CD4-positive, CD25-positive, alpha-beta regulatory T cell (primary cell): ENCODE data around the gene NEK5. TPM values are rescaled to one million over a fixed set of nuclear protein-coding genes. Genes with fewer than 3 reads are reported as not detected.
A peak's percentile ranks its signal among the peaks of the same experiment; 100 is the strongest.
"Not testable (repeated sequence)": the region's sequence is repeated elsewhere in the genome, so short reads cannot be mapped to it uniquely, and the experiment has no call there.

Experiments used
- ATAC-seq, 2 donors: fragments of 150-1000 bp; cut with Tn5 transposase; one replicate each; pipeline ENCODE4 v1.10.0; 2021; ENCODE audit warnings: low read depth in 2 of 2, moderate number of reproducible peaks in 2 of 2, moderate library complexity in 1 of 2
- DNase-seq, 3 donors: peaks; one replicate each; pipeline versions ENCODE4 v3.0.0 to v3.0.0-alpha.2; 2012 to 2022; ENCODE audit warnings: mixed read lengths in 1 of 3
- H3K27ac ChIP-seq: one replicate; pipeline ENCODE4 v1.7.0; 2013; ENCODE audit warnings: mild to moderate bottlenecking, low read length; ENCODE audit not compliant: insufficient read depth, poor library complexity, severe bottlenecking
- H3K27me3 ChIP-seq: one replicate; pipeline ENCODE4 v1.7.0; 2013; ENCODE audit warnings: low read length; ENCODE audit not compliant: control insufficient read depth, insufficient read depth
- H3K36me3 ChIP-seq: one replicate; pipeline ENCODE4 v1.7.0; 2013; ENCODE audit warnings: mild to moderate bottlenecking, low read length, moderate library complexity; ENCODE audit not compliant: control insufficient read depth, insufficient read depth
- H3K4me1 ChIP-seq: 2 replicates; pipeline ENCODE4 v1.7.0; 2013; ENCODE audit warnings: mild to moderate bottlenecking, low read length; ENCODE audit not compliant: insufficient read depth, control insufficient read depth, poor library complexity, severe bottlenecking
- H3K4me3 ChIP-seq: one replicate; pipeline ENCODE4 v1.7.0; 2013; ENCODE audit warnings: low read depth, mild to moderate bottlenecking, low read length, moderate library complexity
- H3K9me3 ChIP-seq, 2 experiments: 1 replicate in 1 of 2; 2 replicates in 1 of 2; pipeline ENCODE4 v1.7.0; 2013; ENCODE audit warnings: low read length in 2 of 2, mild to moderate bottlenecking in 1 of 2, moderate library complexity in 1 of 2; ENCODE audit not compliant: control insufficient read depth in 2 of 2
- H3K27ac Mint-ChIP-seq, 3 donors: one replicate each; pipeline ENCODE4 v1.8.0; 2020 to 2022; ENCODE audit warnings: mild to moderate bottlenecking in 3 of 3, mixed read lengths in 3 of 3, moderate library complexity in 2 of 3
- H3K27me3 Mint-ChIP-seq: one replicate; pipeline ENCODE4 v1.8.0; 2022; ENCODE audit warnings: mild to moderate bottlenecking, mixed read lengths
- H3K36me3 Mint-ChIP-seq: one replicate; pipeline ENCODE4 v1.8.0; 2020; ENCODE audit warnings: mixed read lengths
- H3K4me1 Mint-ChIP-seq, 4 donors: one replicate each; pipeline ENCODE4 v1.8.0; 2020 to 2022; ENCODE audit warnings: mixed read lengths in 4 of 4, mild to moderate bottlenecking in 1 of 4
- H3K4me3 Mint-ChIP-seq, 4 donors: one replicate each; pipeline ENCODE4 v1.8.0; 2020 to 2022; ENCODE audit warnings: mild to moderate bottlenecking in 4 of 4, mixed read lengths in 4 of 4, moderate library complexity in 3 of 4
- H3K9me3 Mint-ChIP-seq, 7 donors: one replicate each; pipeline ENCODE4 v1.8.0; 2020 to 2022; ENCODE audit warnings: mixed read lengths in 7 of 7, mild to moderate bottlenecking in 3 of 7, moderate library complexity in 2 of 7
- polyA plus RNA-seq, 4 donors: library from polyadenylated mRNA; unstranded; fragments of 300-500 nt; fragmentation: Illumina TruSeq; gene quantifications; one replicate each; pipeline ENCODE4 v1.2.3, GENCODE V29; 2021
- total RNA-seq: library from RNA; stranded (reverse); gene quantifications from one replicate; pipeline ENCODE4 v1.2.3, GENCODE V29; 2022

The NEK5 gene
- total and polyA plus RNA-seq, 5 donors from 2014 or later = 0.06 to 0.07 TPM; not detected in 3

DNA sequence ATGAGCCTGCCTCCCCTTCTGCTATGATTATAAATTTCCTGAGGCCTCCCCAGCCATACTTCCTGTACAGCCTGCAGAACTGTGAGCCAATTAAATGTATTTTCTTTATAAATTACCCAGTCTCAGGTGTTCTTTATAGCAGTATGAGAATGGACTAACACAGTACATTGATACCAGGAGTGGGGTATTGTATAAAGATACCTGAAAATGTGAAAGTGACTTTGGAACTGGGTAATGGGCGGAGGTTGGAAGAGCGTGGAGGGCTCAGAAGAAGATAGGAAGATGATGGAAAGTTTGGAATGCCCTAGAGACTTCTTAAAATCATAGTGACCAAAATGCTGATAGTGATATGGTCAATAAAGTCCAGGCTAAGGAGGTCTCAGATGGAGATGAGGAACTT is 32.8 kb downstream of the NEK5 start:
- Mint-ChIP-seq H3K9me3 (peaks cover 0 to 4% (median 0%) of the 10 kb centered on the region in 7 donors), H3K4me1 (no peaks in the 10 kb centered on the region), H3K36me3 (no peaks in the 10 kb centered on the region), H3K4me3 (no peak overlapping the region), H3K27me3 (peaks cover 12% of the 10 kb centered on the region), H3K27ac (no peak overlapping the region)
- ATAC-seq (no peak), DNase-seq (no peak)
- Histone ChIP-seq H3K4me1 (no peaks in the 10 kb centered on the region), H3K27me3 (no peaks in the 10 kb centered on the region), H3K36me3 (no peaks in the 10 kb centered on the region), H3K9me3 (no peaks in the 10 kb centered on the region), H3K27ac (no peak overlapping the region), H3K4me3 (no peak overlapping the region)

DNA sequence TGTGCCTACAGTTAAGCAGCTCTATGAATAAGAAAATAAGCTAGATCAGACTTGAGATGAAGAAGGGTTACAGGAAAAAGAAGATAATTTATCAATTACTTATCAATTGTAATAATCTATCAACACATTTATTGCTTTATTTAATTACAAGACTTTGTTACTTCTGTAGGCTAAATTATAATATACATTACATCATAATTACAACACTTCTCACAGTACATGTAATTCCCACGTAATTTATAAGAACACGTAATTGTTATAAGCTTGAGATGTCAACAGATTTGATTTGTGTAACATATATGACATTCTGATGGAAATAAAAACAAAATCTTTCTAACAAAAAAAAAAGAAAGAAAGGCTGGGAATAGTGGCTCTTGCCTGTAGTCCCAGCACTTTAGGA is 36.8 kb downstream of the NEK5 start:
- Histone ChIP-seq H3K27me3 (no peaks in the 10 kb centered on the region), H3K4me3 (no peak overlapping the region), H3K9me3 (no peaks in the 10 kb centered on the region), H3K36me3 (no peaks in the 10 kb centered on the region), H3K4me1 (no peaks in the 10 kb centered on the region), H3K27ac (no peak overlapping the region)
- no peak for ATAC-seq
- Mint-ChIP-seq H3K27ac (no peak overlapping the region), H3K27me3 (peaks cover 25% of the 10 kb centered on the region), H3K4me1 (no peaks in the 10 kb centered on the region), H3K4me3 (no peak overlapping the region), H3K9me3 (peaks cover 0 to 4% (median 0%) of the 10 kb centered on the region in 7 donors), H3K36me3 (no peaks in the 10 kb centered on the region)
- DNase-seq = no peak

DNA sequence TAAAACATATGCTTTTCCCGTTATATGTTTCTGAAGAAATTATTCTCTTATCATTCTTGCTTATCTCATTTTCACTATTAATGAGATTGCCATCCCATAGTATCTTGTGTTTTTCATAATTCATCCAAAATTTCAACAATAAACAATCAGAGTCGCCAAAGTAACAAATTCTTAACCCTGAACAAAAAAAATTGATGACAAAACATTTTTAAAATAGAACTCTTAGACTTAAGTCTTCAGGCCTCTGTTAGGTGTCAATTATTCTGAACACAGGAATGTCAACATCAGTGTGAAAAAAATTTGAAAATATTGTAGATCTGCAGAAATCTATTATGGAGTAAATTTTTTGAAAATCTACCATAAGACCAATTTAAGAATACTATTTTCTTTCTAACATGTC is 37.4 kb downstream of the NEK5 start:
- H3K4me3 Mint-ChIP-seq = no peak overlapping the region
- no peaks in the 10 kb centered on the region for H3K36me3 Mint-ChIP-seq
- ATAC-seq (no peak), DNase-seq (no peak)
- H3K4me1 ChIP-seq = no peaks in the 10 kb centered on the region
- no peaks in the 10 kb centered on the region for H3K36me3 ChIP-seq
- H3K27me3 ChIP-seq = no peaks in the 10 kb centered on the region
- H3K27ac Mint-ChIP-seq = no peak overlapping the region
- H3K9me3 ChIP-seq = no peaks in the 10 kb centered on the region
- H3K4me1 Mint-ChIP-seq = no peaks in the 10 kb centered on the region
- no peak overlapping the region for H3K4me3 ChIP-seq
- H3K27me3 Mint-ChIP-seq = peaks cover 25% of the 10 kb centered on the region
- peaks cover 0 to 4% (median 0%) of the 10 kb centered on the region in 7 donors for H3K9me3 Mint-ChIP-seq
- no peak overlapping the region for H3K27ac ChIP-seq

DNA sequence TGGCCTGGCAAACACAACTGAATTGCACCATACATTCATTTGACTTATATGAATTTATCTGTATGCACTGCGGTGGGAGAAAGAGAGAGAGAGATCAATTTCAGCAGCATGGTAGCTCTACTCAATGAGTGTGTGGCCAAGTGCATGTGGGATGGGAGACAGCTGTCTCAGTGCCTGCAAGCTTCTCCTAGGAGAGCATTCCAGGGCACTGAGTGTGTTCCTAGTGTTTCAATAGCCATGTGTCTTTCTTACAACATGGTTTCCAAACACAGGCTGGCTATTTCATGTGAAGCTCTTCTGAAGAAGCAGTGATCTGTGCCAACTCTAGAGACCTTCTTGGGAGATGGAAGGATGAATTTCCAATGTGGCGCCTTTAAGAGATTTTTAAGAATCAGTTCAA is 43.5 kb downstream of the NEK5 start:
- ATAC-seq (no peak), DNase-seq (no peak)
- H3K4me1 ChIP-seq = no peaks in the 10 kb centered on the region

DNA sequence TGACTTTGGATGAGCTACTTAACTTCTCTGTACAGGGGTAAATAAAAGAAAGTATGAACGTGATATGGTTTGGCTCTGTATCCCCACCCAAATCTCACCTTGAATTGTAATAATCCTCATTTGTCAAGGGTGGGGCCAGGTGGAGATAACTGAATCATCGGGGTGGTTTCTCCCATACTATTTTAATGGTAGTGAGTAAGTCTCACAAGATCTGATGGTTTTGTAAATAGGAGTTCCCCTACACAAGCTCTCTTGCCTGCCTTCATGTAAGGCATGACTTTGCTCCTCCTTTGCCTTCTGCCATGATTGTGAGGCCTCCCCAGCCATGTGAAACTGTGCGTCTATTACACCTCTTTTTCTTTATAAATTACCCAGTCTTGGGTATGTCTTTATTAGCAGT is 43.9 kb downstream of the NEK5 start:
- H3K36me3 Mint-ChIP-seq, H3K36me3 ChIP-seq, ATAC-seq, H3K27ac ChIP-seq, H3K27ac Mint-ChIP-seq, H3K4me3 ChIP-seq, H3K4me1 ChIP-seq, H3K9me3 ChIP-seq, H3K9me3 Mint-ChIP-seq, DNase-seq, H3K4me3 Mint-ChIP-seq, H3K27me3 ChIP-seq, H3K4me1 Mint-ChIP-seq: not testable (repeated sequence)
- peaks cover 16% of the 10 kb centered on the region for H3K27me3 Mint-ChIP-seq

More for the DNA sequence above, 43.5 kb downstream of the NEK5 start:
- no peak overlapping the region for H3K27ac Mint-ChIP-seq
- Histone ChIP-seq H3K27me3 (no peaks in the 10 kb centered on the region), H3K4me3 (no peak overlapping the region), H3K27ac (no peak overlapping the region), H3K36me3 (no peaks in the 10 kb centered on the region), H3K9me3 (no peaks in the 10 kb centered on the region)
- no peaks in the 10 kb centered on the region for H3K4me1 Mint-ChIP-seq
- H3K36me3 Mint-ChIP-seq = no peaks in the 10 kb centered on the region
- H3K27me3 Mint-ChIP-seq = peaks cover 19% of the 10 kb centered on the region
- no peaks in the 10 kb centered on the region for H3K9me3 Mint-ChIP-seq
- H3K4me3 Mint-ChIP-seq = no peak overlapping the region

DNA sequence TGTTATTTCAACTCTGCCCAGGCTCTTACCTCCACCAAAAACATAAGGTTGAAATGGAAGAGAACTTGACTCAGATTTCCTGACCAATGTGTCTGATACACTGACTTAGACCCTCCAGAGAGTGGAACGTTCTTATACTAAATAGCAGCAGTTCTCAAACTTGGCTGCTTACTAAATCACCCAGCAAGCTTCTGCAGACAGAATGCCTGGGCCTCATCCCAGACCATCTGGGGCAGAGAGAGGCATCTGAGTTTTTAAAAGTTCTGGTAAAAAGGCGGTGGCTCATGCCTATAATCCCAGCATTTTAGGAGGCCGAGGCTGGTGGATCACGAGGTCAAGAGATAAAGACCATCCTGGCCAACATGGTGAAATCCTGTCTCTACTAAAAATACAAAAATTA is 46.3 kb downstream of the NEK5 start:
- no peak overlapping the region for H3K4me3 ChIP-seq
- H3K4me1 ChIP-seq = no peaks in the 10 kb centered on the region
- H3K27me3 Mint-ChIP-seq = peaks cover 8% of the 10 kb centered on the region
- no peak overlapping the region for H3K4me3 Mint-ChIP-seq
- H3K27me3 ChIP-seq = no peaks in the 10 kb centered on the region
- H3K9me3 Mint-ChIP-seq = peaks cover 0 to 2% (median 0%) of the 10 kb centered on the region in 7 donors
- no peak overlapping the region for H3K27ac Mint-ChIP-seq
- H3K9me3 ChIP-seq = no peaks in the 10 kb centered on the region
- ATAC-seq (no peak), DNase-seq (no peak)
- H3K27ac ChIP-seq = no peak overlapping the region
- H3K36me3 ChIP-seq = no peaks in the 10 kb centered on the region
- H3K36me3 Mint-ChIP-seq = no peaks in the 10 kb centered on the region
- no peaks in the 10 kb centered on the region for H3K4me1 Mint-ChIP-seq

DNA sequence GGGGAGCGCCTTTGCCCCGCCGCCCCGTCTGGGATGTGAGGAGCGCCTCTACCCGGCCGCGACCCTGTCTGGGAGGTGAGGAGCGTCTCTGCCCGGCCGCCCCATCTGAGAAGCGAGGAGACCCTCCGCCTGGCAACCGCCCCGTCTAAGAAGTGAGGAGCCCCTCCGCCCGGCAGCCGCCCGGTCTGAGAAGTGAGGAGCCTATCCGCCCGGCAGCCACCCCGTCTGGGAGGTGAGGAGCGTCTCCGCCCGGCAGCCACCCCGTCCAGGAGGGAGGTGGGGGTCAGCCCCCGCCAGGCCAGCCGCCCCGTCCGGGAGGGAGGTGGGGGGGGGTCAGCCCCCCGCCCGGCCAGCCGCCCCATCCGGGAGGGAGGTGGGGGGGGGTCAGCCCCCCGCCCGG is 49.0 kb downstream of the NEK5 start:
- H3K27me3 ChIP-seq, H3K36me3 ChIP-seq, H3K4me1 ChIP-seq, H3K9me3 ChIP-seq, H3K4me1 Mint-ChIP-seq, H3K4me3 Mint-ChIP-seq, H3K27ac Mint-ChIP-seq, H3K27ac ChIP-seq, H3K4me3 ChIP-seq, H3K36me3 Mint-ChIP-seq, H3K9me3 Mint-ChIP-seq, H3K27me3 Mint-ChIP-seq, ATAC-seq, DNase-seq: not testable (repeated sequence)

DNA sequence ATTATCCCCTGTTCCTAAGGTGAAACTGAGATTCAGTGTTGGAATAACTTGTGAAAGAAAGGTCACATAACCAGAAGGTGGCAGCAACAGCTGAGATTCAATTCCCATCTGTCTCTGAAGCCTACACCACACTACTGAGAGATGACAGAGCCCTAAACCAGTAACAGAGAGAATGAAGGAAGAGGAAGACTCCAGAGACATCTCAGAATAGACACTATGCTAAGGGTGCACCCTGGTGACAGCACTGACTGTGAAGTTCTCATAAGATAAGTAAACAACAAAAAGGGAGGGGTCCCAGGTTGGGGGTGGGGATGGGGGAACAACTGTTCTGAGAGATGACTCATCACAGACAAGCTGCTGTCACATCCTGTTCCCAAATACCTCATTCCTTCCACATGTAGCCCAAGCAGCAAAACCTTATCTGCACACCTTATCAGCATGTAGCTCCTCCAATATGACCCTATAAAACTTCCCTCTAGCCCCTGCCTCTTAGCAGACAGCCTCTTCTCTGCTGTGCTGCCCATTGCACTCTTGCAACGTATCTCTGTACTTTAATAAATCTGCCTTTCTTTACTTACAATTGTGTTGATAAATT is 57.8 kb downstream of the NEK5 start:
- peaks cover 10 to 19% of the 10 kb centered on the region in 2 experiments for H3K9me3 ChIP-seq
- Mint-ChIP-seq H3K4me3 (no peak overlapping the region), H3K9me3 (peaks cover 0 to 27% (median 8%) of the 10 kb centered on the region in 7 donors)

More for the DNA sequence above, 57.8 kb downstream of the NEK5 start:
- no peak overlapping the region for H3K27ac Mint-ChIP-seq
- no peaks in the 10 kb centered on the region for H3K36me3 Mint-ChIP-seq
- Histone ChIP-seq H3K27me3 (peaks cover 17% of the 10 kb centered on the region), H3K4me3 (no peak overlapping the region), H3K27ac (no peak overlapping the region), H3K4me1 (no peaks in the 10 kb centered on the region), H3K36me3 (no peaks in the 10 kb centered on the region)
- DNase-seq (peak in 1 of 3 donors; percentile 60), ATAC-seq (peak; percentile 37 to 53)
- H3K27me3 Mint-ChIP-seq = peaks cover 5% of the 10 kb centered on the region
- H3K4me1 Mint-ChIP-seq = peaks cover 0 to 2% (median 0%) of the 10 kb centered on the region in 4 donors
